ENCODE measurements around the gene TEX35.

GRCh38 chr1:178506669-178507068, 6.2 kb upstream of the TEX35 start:
- no peak for TF ChIP-seq ZNF274 (IDR thresholded peaks at IDR 0.05; ENCODE audit: low read depth, low read length)
- no peak for TF ChIP-seq YY1 (IDR thresholded peaks at IDR 0.05; ENCODE audit: insufficient read depth, insufficient read length)

Measured in NT2/D1 (cell line).